ENCODE measurements around the gene POU2F2.
"Not testable (repeated sequence)": the region's sequence is repeated elsewhere in the genome, so short reads cannot be mapped to it uniquely, and the experiment has no call there.

POU2F2 gene

GRCh38 chr19:42048992-42049391, 83.3 kb downstream of the POU2F2 start:
- no peak for FAIRE-seq
- TF ChIP-seq, protein P1, sequence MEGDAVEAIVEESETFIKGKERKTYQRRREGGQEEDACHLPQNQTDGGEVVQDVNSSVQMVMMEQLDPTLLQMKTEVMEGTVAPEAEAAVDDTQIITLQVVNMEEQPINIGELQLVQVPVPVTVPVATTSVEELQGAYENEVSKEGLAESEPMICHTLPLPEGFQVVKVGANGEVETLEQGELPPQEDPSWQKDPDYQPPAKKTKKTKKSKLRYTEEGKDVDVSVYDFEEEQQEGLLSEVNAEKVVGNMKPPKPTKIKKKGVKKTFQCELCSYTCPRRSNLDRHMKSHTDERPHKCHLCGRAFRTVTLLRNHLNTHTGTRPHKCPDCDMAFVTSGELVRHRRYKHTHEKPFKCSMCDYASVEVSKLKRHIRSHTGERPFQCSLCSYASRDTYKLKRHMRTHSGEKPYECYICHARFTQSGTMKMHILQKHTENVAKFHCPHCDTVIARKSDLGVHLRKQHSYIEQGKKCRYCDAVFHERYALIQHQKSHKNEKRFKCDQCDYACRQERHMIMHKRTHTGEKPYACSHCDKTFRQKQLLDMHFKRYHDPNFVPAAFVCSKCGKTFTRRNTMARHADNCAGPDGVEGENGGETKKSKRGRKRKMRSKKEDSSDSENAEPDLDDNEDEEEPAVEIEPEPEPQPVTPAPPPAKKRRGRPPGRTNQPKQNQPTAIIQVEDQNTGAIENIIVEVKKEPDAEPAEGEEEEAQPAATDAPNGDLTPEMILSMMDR (IDR thresholded peaks at IDR 0.05; ENCODE audit: insufficient read depth, missing control alignments) = no peak
- no peak for DNase-seq (ENCODE audit: insufficient read length, low spot score)

DNA sequence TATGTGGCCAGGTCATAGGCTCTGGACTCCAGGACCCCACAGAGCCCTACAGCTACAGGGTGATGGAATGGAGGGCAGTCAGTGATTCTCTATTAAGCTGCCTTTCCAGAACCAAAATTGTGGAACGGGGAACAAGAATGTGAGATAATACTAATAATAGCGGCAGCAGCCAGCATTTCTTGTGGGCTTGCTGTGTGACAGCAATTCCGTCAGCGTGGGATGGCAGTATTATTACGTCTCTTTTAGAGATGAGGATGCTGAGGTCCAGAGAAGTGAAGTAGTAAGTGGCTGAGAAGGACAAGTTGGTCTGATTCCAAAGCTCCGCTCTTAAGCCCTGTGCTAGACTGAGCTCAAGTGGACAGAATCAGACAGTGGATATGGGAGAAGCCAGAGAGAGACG, 86.7 kb downstream of the POU2F2 start:
- TF ChIP-seq, protein P1 (IDR thresholded peaks at IDR 0.05; ENCODE audit: insufficient read depth, missing control alignments) = no peak
- DNase-seq (ENCODE audit: insufficient read length, low spot score) (no peak), FAIRE-seq (no peak)

GRCh38 chr19:42042455-42043170, 89.6 kb downstream of the POU2F2 start:
- TF ChIP-seq, protein P1 (IDR thresholded peaks at IDR 0.05; ENCODE audit: insufficient read depth, missing control alignments) = no peak
- no peak for FAIRE-seq
- DNase-seq (ENCODE audit: insufficient read length, low spot score) = no peak

DNA sequence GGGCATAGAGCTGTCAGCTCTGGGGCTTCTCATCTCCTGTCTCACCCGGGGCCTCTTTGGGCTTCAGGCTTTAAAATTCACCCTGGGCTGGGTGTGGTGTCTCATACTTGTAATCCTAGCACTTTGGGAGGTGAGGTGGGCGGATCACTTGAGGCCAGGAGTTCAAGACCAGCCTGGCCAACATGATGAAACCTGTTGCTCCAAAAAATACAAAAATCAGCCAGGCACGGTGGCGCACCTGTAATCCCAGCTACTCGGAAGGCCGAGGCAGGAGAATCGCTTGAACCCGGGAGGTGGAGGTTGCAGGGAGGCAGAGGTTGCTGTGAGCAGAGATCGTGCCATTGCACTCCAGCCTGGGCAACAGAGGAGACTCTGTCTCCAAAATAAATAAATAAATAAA, 91.8 kb downstream of the POU2F2 start:
- DNase-seq (ENCODE audit: insufficient read length, low spot score); FAIRE-seq: not testable (repeated sequence)

DNA sequence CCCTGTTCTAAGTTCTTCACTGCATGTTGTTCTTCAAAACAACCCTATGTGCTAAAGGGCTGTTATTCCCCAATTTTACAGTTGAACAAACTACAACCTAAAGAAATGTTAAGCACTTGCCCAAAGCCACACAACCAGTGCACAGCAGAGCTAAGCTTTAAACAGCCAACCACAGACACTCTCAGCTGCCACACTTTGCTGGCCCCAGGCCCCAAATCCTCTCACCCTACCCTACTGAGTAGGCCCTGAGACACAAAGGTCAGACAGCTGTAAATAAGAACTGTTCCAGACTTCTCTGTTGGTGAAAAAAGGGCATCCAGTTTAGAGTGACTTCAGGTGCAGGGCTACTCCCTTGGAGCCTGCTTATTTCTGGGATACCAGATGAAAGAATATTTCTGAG, 92.2 kb downstream of the POU2F2 start:
- DNase-seq (ENCODE audit: insufficient read length, low spot score) (no peak), FAIRE-seq (no peak)
- TF ChIP-seq, protein P1 (IDR thresholded peaks at IDR 0.05; ENCODE audit: insufficient read depth, missing control alignments) = no peak

- DNase-seq (ENCODE audit: insufficient read length, low spot score) = no peak
- no peak for FAIRE-seq
- TF ChIP-seq, protein P1 (IDR thresholded peaks at IDR 0.05; ENCODE audit: insufficient read depth, missing control alignments) = no peak
Measured at GRCh38 chr19:42038666-42039065, 93.6 kb downstream of the POU2F2 start.

DNA sequence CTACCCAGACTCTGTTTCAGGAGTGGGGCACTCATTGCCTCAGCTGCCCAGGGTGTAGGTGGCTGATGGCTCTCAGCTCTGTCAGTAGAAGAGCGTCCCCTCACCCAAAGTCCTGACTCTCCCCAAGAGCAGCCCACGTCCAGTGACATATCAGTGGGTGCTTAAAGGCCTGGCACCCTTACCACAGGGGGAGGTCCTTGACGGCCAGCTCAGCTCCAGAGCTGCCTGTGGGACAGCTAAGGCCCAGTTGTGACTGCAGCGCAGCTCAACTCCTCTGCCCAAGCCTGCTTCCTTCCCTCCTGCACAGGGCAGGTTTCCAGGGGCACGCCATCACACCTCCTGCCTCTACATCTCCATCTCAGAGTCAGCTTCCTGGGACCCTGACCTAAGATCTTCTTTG, 94.6 kb downstream of the POU2F2 start:
- TF ChIP-seq, protein P1 (IDR thresholded peaks at IDR 0.05; ENCODE audit: insufficient read depth, missing control alignments) = no peak
- FAIRE-seq = no peak
- DNase-seq (ENCODE audit: insufficient read length, low spot score) = no peak

Data from D721Med (cell line).